PC-9 (cell line): ENCODE data around the gene MAP4K4.

Experiments
- CTCF ChIP-seq: fragments of 200-600 bp; sonication (generic); conservative IDR thresholded peaks from 2 replicates; pipeline ENCODE4 v1.6.1; 2017; ENCODE audit warnings: mixed run types, antibody characterized with exemption, mild to moderate bottlenecking, moderate library complexity
- EZH2 ChIP-seq: fragments of 200-600 bp; sonication (generic); IDR thresholded peaks from 2 replicates; pipeline ENCODE4 v1.8.0; 2017; ENCODE audit warnings: antibody characterized with exemption, low read depth

GRCh38 chr2:101693991-101694588 lies 3.4 kb upstream of the MAP4K4 start:
- no peak for TF ChIP-seq CTCF
- no peak for TF ChIP-seq EZH2
